Measurements from ENCODE around the gene SPPL2C. TPM values are rescaled to one million over a fixed set of nuclear protein-coding genes. Genes with fewer than 3 reads are reported as not detected.

The SPPL2C gene
- total RNA-seq, 1 experiment from 2014 or later, result not detected

GRCh38 chr17:45826919-45827588 is 17.6 kb upstream of the SPPL2C start:
- no peak for DNase-seq
- intact Hi-C loops (cut with micrococcal nuclease; ENCODE audit: unreplicated experiment), result no loop called here
- BruUV-seq (replicated peaks), result no TSS peak
- no peaks in the 10 kb centered on the region for H3K9me3 Mint-ChIP-seq (ENCODE audit: unreplicated experiment)
- Histone ChIP-seq H3K4me3 (ENCODE audit: low read depth, low read length) (no peak overlapping the region), H3K9me3 (no peaks in the 10 kb centered on the region), H3K4me1 (no peaks in the 10 kb centered on the region), H3K27me3 (replicated peaks; ENCODE audit: control insufficient read depth, insufficient read depth, low read length) (no peaks in the 10 kb centered on the region; the same call in 1 of the 2 replicates), H3K36me3 (ENCODE audit: control insufficient read depth, insufficient read depth, low read length) (no peaks in the 10 kb centered on the region)
- H3K36me3 Mint-ChIP-seq (ENCODE audit: insufficient read depth, unreplicated experiment), result no peaks in the 10 kb centered on the region
- H3K27me3 Mint-ChIP-seq (ENCODE audit: insufficient read depth, unreplicated experiment), result peaks cover 6% of the 10 kb centered on the region
- TF ChIP-seq CTCF (IDR thresholded peaks at IDR 0.05; ENCODE audit: insufficient read depth in 1 of 2, low read depth in 1 of 2, low read length in 1 of 2, severe bottlenecking in 1 of 2, unreplicated experiment in 1 of 2), result no peak
- peaks cover 10% of the 10 kb centered on the region for H3K4me1 Mint-ChIP-seq (ENCODE audit: low read depth, unreplicated experiment)
- CTCF ChIA-PET, result interaction anchor here (1.2 to 1.5 kb wide), 2 partner anchors 105 to 187 kb away, joined by 4 read pairs; no protein-coding TSS in a partner anchor
- POLR2A ChIA-PET, result no interaction called here
- no peak overlapping the region for H3K4me3 Mint-ChIP-seq (ENCODE audit: unreplicated experiment)
- H3K27ac Mint-ChIP-seq (ENCODE audit: unreplicated experiment), result no peak overlapping the region

- Histone ChIP-seq H3K9me3 (no peaks in the 10 kb centered on the region), H3K36me3 (ENCODE audit: control insufficient read depth, insufficient read depth, low read length) (no peaks in the 10 kb centered on the region), H3K4me1 (no peaks in the 10 kb centered on the region), H3K4me3 (ENCODE audit: low read depth, low read length) (no peak overlapping the region), H3K27me3 (replicated peaks; ENCODE audit: control insufficient read depth, insufficient read depth, low read length) (no peaks in the 10 kb centered on the region; the same call in 1 of the 2 replicates)
- peaks cover 6% of the 10 kb centered on the region for H3K27me3 Mint-ChIP-seq (ENCODE audit: insufficient read depth, unreplicated experiment)
- POLR2A ChIA-PET, result no interaction called here
- no TSS peak for BruUV-seq (replicated peaks)
- DNase-seq, result no peak
- no peak overlapping the region for H3K27ac Mint-ChIP-seq (ENCODE audit: unreplicated experiment)
- no peaks in the 10 kb centered on the region for H3K9me3 Mint-ChIP-seq (ENCODE audit: unreplicated experiment)
- H3K4me1 Mint-ChIP-seq (ENCODE audit: low read depth, unreplicated experiment), result peaks cover 10% of the 10 kb centered on the region
- TF ChIP-seq CTCF (IDR thresholded peaks at IDR 0.05; ENCODE audit: insufficient read depth in 1 of 2, low read depth in 1 of 2, low read length in 1 of 2, severe bottlenecking in 1 of 2, unreplicated experiment in 1 of 2), result no peak
- intact Hi-C loops (cut with micrococcal nuclease; ENCODE audit: unreplicated experiment), result no loop called here
- no peaks in the 10 kb centered on the region for H3K36me3 Mint-ChIP-seq (ENCODE audit: insufficient read depth, unreplicated experiment)
- H3K4me3 Mint-ChIP-seq (ENCODE audit: unreplicated experiment), result no peak overlapping the region
- CTCF ChIA-PET, result interaction anchor here (0.6 to 1.2 kb wide), 2 partner anchors 106 to 581 kb away, joined by 3 to 4 read pairs; no protein-coding TSS in a partner anchor
Measured at GRCh38 chr17:45828171-45828570, 16.5 kb upstream of the SPPL2C start.

GRCh38 chr17:45828582-45829133 is 16.0 kb upstream of the SPPL2C start:
- no peaks in the 10 kb centered on the region for H3K9me3 ChIP-seq
- POLR2A ChIA-PET, result no interaction called here
- Mint-ChIP-seq H3K4me3 (ENCODE audit: unreplicated experiment) (no peak overlapping the region), H3K9me3 (ENCODE audit: unreplicated experiment) (no peaks in the 10 kb centered on the region), H3K27ac (ENCODE audit: unreplicated experiment) (no peak overlapping the region), H3K36me3 (ENCODE audit: insufficient read depth, unreplicated experiment) (no peaks in the 10 kb centered on the region), H3K4me1 (ENCODE audit: low read depth, unreplicated experiment) (peaks cover 10% of the 10 kb centered on the region), H3K27me3 (ENCODE audit: insufficient read depth, unreplicated experiment) (peaks cover 7% of the 10 kb centered on the region)
- DNase-seq, result no peak
- peak in 1 of 2 experiments; percentile 20 for TF ChIP-seq CTCF (IDR thresholded peaks at IDR 0.05; ENCODE audit: insufficient read depth in 1 of 2, low read depth in 1 of 2, low read length in 1 of 2, severe bottlenecking in 1 of 2, unreplicated experiment in 1 of 2)
- no TSS peak for BruUV-seq (replicated peaks)
- no peaks in the 10 kb centered on the region; the same call in 1 of the 2 replicates for H3K27me3 ChIP-seq (replicated peaks; ENCODE audit: control insufficient read depth, insufficient read depth, low read length)
- no peaks in the 10 kb centered on the region for H3K4me1 ChIP-seq
- CTCF ChIA-PET, result interaction anchor here (0.6 to 0.7 kb wide), 2 partner anchors 11 to 581 kb away, joined by 3 read pairs; no protein-coding TSS in a partner anchor
- intact Hi-C loops (cut with micrococcal nuclease; ENCODE audit: unreplicated experiment), result no loop called here
- no peak overlapping the region for H3K4me3 ChIP-seq (ENCODE audit: low read depth, low read length)
- no peaks in the 10 kb centered on the region for H3K36me3 ChIP-seq (ENCODE audit: control insufficient read depth, insufficient read depth, low read length)

Measured in Caco-2 (cell line).